Neural crest cell (in vitro differentiated cells): Measurements from ENCODE around the gene KLHDC8B. TPM values are rescaled to one million over a fixed set of nuclear protein-coding genes. Genes with fewer than 3 reads are reported as not detected.
A peak's percentile ranks its signal among the peaks of the same experiment; 100 is the strongest.

Source experiments
- DNase-seq: peaks from one replicate; pipeline ENCODE4 v3.0.0; 2021; ENCODE audit warnings: low read depth, mixed read lengths, low spot score
- H3K27ac Mint-ChIP-seq: one replicate; pipeline ENCODE4 v1.8.0; 2021; ENCODE audit warnings: mild to moderate bottlenecking, mixed read lengths; ENCODE audit not compliant: unreplicated experiment
- H3K27me3 Mint-ChIP-seq: 2 replicates; pipeline ENCODE4 v1.8.0; 2021; ENCODE audit warnings: low read depth, mild to moderate bottlenecking, mixed read lengths
- H3K36me3 Mint-ChIP-seq: 2 replicates; pipeline ENCODE4 v1.8.0; 2021; ENCODE audit warnings: low read depth, mild to moderate bottlenecking, mixed read lengths
- H3K4me1 Mint-ChIP-seq: 2 replicates; pipeline ENCODE4 v1.8.0; 2021; ENCODE audit warnings: mixed read lengths
- H3K4me3 Mint-ChIP-seq: one replicate; pipeline ENCODE4 v1.8.0; 2021; ENCODE audit warnings: mild to moderate bottlenecking, mixed read lengths
- H3K9me3 Mint-ChIP-seq: 2 replicates; pipeline ENCODE4 v1.8.0; 2021; ENCODE audit warnings: mixed read lengths
- CTCF ChIP-seq: fragments of 200-600 bp; sonication (generic); conservative IDR thresholded peaks from 2 replicates; pipeline ENCODE4 v1.5.0; 2021; ENCODE audit warnings: antibody characterized with exemption, mild to moderate bottlenecking
- total RNA-seq: library from RNA; stranded (reverse); gene quantifications from 2 replicates; pipeline ENCODE4 v1.2.1, GENCODE V29; 2021

Gene KLHDC8B
- total RNA-seq, 1 donor from 2014 or later, result 44.9 TPM

DNA sequence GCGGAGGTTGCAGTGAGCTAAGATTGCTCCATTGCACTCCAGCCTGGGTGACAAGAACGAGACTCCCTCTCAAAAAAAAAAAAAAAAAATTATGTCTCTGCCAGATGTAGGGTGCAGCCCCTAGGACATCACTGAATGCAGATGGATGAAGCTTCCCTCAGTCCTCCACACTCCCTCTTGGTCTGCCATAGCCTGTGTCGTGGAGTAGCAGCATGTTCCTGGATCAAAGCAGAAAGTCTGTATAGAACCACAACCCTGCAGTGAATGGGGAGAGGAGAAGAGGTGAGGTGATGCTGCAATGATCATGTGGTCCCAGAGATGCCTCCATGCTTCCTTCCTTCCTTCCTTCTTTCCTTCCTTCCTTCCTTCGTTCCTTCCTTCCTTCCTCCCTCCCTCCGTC is 23.2 kb upstream of the KLHDC8B start:
- Mint-ChIP-seq H3K4me3 (no peak overlapping the region), H3K9me3 (no peaks in the 10 kb centered on the region), H3K27ac (no peak overlapping the region), H3K27me3 (no peaks in the 10 kb centered on the region), H3K36me3 (no peaks in the 10 kb centered on the region), H3K4me1 (no peaks in the 10 kb centered on the region)
- no peak for TF ChIP-seq CTCF
- no peak for DNase-seq

GRCh38 chr3:49151610-49152009 is 19.8 kb upstream of the KLHDC8B start:
- DNase-seq, result no peak
- no peak overlapping the region for H3K27ac Mint-ChIP-seq
- no peaks in the 10 kb centered on the region for H3K27me3 Mint-ChIP-seq

GRCh38 chr3:49153349-49153912 is 18.0 kb upstream of the KLHDC8B start:
- Mint-ChIP-seq H3K27me3 (no peaks in the 10 kb centered on the region), H3K9me3 (no peaks in the 10 kb centered on the region), H3K4me1 (peaks cover 4% of the 10 kb centered on the region), H3K27ac (no peak overlapping the region), H3K36me3 (no peaks in the 10 kb centered on the region), H3K4me3 (no peak overlapping the region)
- DNase-seq, result no peak
- no peak for TF ChIP-seq CTCF

More at GRCh38 chr3:49151610-49152009, 19.8 kb upstream of the KLHDC8B start:
- no peaks in the 10 kb centered on the region for H3K4me1 Mint-ChIP-seq
- no peak for TF ChIP-seq CTCF
- no peak overlapping the region for H3K4me3 Mint-ChIP-seq
- H3K9me3 Mint-ChIP-seq, result no peaks in the 10 kb centered on the region
- H3K36me3 Mint-ChIP-seq, result no peaks in the 10 kb centered on the region

GRCh38 chr3:49157289-49157688 is 14.1 kb upstream of the KLHDC8B start:
- Mint-ChIP-seq H3K36me3 (no peaks in the 10 kb centered on the region), H3K4me1 (peaks cover 8% of the 10 kb centered on the region), H3K27me3 (no peaks in the 10 kb centered on the region), H3K27ac (no peak overlapping the region), H3K9me3 (no peaks in the 10 kb centered on the region), H3K4me3 (no peak overlapping the region)
- no peak for TF ChIP-seq CTCF
- DNase-seq, result no peak

DNA sequence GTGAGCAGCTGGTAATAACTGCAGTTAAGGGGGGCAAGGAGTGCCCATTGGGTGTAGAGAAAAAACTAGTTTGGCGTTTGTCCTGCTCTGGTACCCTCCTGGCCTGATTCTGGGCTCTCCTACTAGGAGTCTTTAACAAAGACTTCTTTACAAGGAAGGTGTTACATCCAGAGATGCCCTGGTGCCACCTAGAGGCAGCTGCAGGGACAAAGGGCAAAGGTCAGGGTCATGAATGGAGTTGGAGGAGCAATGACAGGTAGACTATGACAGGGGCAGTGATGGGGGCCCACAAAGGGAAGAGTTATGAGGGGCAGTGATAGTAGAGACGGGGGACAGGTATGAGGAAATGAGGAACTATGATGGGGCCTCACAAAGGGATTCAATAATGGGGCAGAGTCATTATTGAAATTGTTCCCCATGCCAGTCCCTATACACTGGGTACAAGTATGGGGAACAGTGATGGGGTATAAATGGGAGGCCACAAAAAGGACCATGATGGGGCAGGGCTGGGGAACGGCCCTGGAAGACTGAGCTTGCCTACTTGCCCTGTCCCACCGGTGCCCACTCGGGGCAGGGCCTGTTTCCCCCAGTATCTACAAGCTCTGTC is 13.2 kb upstream of the KLHDC8B start:
- Mint-ChIP-seq H3K27me3 (no peaks in the 10 kb centered on the region), H3K9me3 (no peaks in the 10 kb centered on the region), H3K27ac (no peak overlapping the region), H3K4me1 (peaks cover 8% of the 10 kb centered on the region), H3K36me3 (no peaks in the 10 kb centered on the region), H3K4me3 (no peak overlapping the region)
- peak; percentile 17 for DNase-seq
- peak; percentile 48 for TF ChIP-seq CTCF
